CD4-positive, alpha-beta T cell treated with Interleukin-15 for 1 hour (primary cell): ENCODE data around the gene NIPA2.
"Not testable (repeated sequence)": the region's sequence is repeated elsewhere in the genome, so short reads cannot be mapped to it uniquely, and the experiment has no call there.

Experiments
- DNase-seq: peaks from one replicate; pipeline ENCODE4 v3.0.0-alpha.2; 2020

The NIPA2 gene

DNA sequence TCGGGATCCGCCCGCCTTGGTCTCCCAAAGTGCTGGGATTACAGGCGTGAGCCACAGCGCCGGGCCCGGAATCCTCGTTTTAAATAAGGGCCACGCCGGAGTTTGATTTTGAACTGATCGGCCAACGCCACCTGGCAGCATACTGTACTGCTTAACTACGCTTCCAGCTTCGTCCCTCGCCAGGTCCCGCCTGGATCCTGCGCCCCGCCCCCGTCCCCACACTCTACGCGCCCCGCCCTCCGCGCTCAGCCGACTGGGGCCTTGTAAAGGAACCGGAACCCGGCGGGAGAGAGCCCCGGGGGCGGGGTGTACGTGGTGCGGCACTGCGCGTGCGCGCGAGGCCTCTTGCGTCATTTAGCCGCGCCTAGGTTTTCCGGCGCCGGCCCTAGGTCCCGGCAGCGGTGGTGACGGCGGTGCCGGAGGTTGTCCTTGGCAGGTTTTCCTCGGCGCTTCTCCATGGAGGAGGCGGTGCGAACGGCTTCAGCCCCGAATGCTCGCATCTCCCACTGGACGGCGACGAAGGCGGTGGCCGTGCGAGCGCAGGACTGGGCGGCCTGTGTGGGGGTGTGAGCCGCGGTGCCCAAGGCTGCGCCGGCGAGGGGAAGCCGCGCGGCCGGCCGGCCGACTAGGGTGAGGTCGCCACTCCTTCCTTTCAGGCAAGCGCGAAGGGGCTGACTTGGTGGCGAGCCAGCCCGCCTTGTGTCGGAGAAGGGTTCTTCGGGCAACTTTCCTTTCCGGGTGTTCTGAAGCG lies at the start of gene NIPA2:
TSS of gene NIPA2 (plus strand) at position 375 of the 751 bp plus-strand sequence. CDS start 13,066 bp downstream, outside the sequence.
- DNase-seq = peak; percentile 97

DNA sequence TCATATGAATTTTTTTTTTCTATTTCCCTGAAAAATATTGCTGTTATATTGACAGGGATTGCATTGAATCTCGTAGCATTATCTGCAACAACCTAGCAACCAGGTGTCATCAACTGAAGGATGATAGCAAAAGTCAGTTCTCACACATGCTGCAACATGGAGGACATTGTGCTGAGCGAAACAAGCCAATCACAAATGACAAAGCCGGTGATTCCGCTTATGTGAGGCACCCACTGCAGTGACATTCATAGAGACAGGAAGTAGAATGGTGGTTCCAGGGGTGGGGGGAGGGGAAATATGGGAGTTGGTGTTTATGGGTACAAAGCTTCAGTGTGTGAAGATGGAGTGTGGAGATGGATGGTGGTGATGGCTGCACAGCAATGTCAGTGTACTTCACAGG lies 44.4 kb upstream of the NIPA2 start:
- no peak for DNase-seq

DNA sequence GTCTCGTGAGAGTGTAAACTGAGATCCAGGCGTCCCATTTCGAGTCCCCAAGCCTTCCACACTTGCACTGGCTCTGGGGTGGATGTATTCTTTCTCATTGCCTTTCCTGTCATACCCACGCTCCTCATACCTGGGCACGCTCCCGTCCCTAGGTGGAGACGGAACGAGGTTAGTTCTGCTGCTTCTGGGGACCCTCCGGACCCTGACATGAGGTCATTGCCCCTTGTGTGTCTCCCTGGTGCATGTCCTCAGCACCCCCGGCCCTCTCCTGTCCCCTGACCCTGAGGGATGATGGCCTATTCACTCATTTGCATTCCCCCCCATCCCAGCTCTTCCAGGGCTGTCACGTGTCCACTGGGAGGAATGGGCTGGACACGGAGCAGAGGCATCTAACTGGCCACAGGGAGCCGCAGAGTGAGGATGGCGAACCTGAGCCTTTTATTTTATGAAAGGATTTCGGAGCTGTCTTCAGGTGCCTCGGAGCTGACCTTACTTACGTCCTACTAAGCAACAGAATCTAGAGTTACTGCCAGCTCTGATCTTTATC lies 43.8 kb upstream of the NIPA2 start:
- no peak for DNase-seq

DNA sequence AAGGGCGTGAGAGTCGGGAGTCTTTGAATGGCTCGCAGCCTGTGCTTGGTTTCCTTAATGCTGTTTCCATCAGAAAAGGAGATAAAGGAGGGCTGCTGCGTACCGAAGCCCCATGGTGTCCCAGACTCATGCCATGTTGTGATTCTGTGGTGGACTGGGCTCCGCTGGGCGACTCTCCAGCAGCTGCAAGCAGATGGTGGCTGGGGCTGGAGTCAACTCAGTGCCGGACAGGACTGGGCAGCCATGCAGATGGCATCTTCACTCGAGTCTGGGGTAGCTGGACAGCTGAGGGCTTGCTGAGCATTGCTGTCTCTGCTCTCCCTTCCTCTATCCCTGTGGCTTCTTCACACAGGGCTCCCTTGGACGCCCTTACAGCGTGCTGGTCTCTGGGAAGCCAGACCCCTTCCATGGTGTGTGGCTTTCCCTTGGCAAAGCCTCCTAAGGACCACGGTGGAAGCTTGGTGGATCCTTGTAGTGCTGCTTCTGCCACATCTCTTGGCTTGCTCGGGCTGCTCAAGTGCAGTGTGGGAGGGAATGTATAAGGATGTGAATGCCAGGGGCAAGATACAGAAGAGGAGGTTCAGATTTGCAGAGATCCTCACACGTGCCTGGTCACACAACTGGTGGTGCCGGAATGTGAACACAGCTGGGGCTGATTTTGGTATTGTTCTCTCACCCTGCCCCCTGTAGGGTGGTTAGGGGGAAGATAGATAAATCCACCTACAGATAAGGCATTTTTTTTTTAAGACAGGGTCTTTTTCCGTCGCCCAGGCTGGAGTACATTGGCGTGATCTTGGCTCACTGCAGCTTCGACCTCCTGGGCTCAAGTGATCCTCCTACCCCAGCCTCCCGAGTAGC lies 43.0 kb upstream of the NIPA2 start:
- DNase-seq = no peak

DNA sequence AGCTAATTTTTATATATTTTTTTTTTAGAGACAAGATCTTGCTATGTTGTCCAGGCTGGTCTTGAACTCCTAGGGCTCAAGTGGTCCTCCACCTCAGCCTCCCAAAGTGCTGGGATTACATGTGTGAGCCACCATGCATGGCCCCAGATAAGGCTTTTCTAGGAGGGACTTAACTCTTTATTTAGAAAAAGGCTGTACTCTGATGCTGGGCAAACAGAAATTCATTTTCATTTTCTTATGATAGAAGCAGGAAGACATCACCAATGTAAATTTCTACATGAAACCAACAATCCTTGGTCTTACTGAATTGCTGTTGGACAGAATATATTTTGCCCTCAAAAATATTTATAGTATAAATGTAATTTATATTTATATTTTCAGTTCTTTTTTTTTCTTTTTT lies 42.4 kb upstream of the NIPA2 start:
- no peak for DNase-seq

DNA sequence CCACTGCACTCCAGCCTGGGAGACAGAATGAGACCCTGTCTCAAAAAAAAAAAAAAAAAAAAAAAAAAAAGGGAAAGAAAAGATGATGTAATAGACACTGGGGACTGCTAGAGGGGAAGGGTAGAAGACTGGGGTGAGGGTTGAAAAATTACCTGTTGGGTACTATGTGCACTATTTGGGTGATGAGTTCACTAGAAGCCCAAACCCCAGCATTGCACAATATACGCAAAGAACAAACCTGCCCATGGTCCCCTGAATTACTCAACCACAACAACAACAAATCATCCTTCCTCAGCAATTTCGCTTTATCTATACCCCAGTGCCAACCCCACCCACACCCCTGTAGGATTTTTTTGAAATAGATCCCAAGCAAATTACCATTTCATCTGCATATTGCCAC lies 38.6 kb upstream of the NIPA2 start:
- no peak for DNase-seq

DNA sequence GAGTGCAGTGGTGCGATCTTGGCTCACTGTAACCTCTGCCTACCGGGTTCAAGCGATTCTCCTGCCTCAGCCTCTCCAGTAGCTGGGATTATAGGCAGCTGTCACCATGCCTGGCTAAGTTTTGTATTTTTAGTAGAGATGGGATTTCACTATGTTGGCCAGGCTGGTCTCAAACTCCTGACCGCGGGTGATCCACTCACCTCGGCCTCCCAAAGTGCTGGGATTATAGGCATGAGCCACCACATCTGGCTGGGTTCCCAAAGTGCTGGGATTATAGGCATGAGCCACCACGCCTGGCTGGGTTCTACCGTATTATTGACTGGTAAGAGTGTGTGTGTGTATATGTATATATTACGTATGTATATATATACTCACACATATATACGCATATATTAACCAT lies 35.5 kb upstream of the NIPA2 start:
- not testable (repeated sequence) for DNase-seq

DNA sequence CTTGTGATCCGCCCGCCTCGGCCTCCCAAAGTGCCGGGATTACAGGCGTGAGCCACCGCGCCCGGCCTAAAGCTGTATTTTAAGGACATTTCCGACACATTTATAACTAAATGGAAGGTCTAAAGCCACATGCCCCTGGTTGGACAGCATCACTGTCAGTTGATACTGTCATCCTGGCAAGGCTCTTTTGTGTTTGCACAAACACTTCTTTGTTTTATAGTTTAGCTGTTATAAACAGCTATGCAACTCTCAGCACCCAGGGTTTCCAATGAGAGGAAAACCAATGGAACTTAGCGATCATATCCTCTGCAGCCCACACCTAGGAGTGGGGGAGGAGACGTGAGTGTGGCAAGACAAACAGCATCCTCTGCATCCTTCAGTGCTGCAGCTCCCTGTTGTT lies 32.3 kb upstream of the NIPA2 start:
- DNase-seq = no peak

DNA sequence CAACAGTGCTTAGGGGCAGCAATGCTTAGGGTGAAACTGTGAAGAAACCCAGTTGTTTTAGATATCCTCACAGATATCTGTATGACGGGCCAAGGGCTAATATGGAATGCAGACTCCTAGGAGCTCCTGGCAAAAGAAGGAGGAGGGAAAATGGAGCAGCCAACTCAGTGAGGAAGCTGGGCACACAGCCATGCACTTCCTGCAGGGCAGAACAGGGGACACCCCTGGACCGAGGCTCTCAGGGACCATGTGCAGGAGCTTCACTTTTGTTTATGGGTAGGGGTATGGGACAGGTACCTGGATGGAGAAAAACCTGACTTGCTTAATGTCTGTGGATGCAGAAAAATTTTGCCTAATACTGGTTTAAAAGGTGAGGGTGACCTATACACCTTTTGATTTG lies 31.8 kb upstream of the NIPA2 start:
- DNase-seq = no peak

DNA sequence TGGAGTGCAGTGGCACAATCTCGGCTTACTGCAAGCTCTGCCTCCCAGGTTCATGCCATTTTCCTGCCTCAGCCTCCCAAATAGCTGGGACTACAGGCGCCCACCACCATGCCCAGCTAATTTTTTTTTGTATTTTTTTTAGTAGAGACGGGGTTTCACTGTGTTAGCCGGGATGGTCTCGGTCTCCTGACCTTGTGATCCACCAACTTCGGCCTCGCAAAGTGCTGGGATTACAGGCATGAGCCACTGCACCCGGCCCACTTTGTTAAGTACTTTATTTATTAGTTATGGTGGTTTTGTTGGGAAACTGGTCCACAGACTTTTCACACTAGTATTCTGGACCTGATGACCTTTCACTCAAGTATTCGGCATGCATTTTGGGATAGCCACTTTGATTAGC lies 30.6 kb upstream of the NIPA2 start:
- DNase-seq = not testable (repeated sequence)

DNA sequence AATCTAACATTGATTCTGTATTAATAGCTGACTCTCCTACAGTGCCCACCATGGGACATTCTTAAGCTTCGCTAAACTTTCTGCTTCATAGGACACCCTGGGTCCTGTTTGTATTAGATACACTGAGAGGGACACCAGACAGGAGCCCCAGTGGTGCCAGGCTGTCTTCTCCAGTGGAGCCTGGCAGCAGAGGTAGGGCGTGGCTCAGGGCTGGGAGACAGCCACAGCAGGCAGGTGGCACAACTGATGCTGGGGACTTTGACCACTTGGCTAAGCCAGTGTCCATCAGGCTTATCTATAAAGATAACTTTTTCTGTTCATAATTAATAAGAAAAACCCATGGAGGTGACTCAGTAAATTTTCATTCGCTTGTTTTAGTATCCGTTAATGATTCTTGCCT lies 30.2 kb upstream of the NIPA2 start:
- DNase-seq = no peak

DNA sequence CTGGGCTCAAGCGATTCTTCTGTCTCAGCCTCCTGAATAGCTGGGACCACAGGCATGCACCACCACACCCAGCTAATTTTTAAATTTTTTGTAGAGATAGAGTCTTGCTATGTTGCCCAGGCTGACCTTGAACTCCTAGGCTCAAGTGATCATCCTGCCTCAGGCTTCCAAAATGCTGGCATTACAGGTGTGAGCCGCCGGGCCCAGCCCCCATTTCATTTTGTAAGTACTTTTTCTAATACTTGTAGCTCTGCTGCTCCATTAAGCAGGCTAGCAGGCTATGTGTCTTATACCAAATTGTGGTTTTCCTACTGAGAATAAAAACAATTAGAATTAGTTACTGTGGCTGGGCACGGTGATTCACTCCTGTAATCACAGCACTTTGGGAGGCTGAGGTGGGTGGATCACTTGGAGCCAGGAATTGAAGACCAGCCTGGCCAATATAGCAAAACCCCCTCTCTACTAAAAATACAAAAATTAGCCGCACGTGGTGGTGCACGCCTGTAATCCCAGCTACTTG lies 29.6 kb upstream of the NIPA2 start:
- DNase-seq = no peak

DNA sequence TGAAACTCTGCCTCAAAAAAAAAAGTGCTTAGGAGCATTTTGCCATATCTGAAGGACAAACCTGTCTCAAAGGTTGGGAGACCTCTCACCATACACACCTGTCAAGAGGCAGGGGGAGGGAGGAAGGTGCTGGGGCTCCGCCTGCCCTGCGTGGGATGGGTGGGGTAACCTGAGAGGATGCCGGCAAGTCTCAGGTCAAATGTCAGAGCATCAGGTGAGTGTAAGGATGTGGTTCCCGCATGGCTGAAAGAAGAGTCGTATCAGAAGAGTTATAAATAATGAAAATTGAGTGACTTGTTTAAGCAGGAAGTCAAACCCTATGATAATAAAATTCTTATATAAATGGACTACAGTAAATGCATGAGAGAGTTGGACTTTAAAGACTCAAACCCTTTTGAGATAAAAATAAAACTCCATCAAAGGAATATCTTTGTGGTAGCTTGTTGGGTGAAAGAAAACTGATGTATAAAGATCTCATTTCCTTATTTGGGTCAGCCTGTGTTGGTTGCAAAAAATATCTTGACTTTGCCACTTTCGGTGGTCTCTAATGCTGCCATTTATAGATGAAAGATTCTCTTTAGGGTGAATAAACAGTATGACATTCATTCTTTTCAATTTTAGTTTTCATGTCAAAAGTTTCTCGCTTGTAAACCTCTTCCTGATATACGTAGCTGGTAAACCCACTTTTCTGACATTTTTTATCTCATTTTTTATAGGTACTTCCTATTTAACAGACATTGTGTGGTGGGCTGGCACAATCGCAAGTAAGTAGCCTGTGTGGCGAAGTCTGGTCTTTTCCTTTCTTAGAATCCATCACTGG lies 28.2 kb upstream of the NIPA2 start:
- no peak for DNase-seq

DNA sequence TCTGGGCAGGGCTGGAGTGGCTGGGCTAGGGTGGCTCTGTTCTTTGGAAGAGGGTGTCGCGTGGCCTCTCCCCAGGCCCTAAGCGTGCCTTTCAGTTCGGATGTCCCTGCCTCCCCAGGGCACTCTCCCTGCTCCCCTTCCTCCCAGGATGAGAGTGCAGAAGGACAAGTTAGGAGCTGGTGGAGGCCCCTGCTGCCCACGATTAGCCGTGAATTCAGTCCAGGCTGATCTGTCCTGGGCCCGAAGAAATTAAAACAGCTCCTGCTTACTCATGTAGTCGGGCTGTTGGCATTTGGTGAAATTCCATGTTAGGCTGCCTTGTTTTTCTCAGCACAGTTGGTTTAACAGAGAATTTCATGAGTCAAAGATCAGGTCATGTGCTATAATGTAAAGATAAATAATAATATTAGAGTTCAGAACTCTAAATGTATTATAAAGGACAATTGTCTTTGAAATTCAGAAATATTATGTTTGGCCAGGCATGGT lies 27.6 kb upstream of the NIPA2 start:
- no peak for DNase-seq

DNA sequence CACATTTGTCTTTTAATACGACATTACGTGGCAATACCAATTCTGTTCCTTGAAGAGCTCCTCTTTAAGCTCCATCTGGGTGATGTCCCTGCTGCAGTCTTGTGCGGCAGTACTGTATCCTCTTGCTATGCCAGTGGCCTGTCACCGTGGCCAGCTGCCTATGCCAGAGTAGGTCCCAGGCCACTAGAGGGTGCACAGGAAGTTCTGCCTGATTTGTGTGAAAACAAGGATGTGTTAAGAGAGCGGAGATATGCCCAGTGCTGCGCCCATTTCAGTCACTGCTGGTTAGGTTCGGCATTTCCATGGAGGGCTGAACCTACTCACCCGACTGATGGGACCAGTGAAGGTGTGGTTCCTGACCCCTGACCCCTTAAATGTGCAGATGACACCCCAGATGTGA lies 26.8 kb upstream of the NIPA2 start:
- DNase-seq = peak; percentile 21

DNA sequence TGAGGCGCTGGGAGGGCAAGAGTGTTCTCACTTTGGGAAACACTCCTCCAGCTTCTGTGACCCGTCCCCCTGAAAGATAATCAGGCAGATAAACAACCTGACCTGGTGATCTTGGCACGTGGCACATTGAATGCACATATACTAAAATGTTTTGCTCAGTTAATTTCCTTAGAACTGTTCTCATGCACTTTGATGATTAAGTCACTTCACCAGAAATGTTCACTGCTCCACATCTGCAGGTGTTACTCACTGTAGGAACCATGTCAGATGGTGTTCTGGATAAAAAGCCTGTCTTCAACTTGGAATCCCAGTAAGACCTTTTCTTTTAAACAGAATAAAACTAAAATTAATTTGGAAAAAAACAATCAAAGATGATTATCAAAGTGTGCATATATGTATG lies 24.6 kb upstream of the NIPA2 start:
- DNase-seq = no peak

DNA sequence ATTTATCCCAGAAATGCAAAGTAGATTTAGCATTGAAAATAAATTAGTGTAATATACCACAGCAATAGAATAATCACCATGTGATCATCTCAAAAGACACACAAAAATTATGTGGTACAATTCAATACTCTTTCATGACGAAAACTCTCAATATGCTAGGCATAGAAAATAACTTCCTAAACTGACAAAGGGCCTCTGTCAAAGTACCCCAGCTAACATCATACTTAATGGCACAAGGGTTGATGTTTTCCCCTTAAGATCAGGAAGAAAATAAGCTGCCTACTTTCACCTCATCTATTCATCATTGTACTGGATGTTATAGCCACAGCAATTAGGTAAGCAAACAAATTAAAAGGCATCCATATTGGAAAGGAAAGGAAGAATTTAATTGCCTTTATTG lies 22.7 kb upstream of the NIPA2 start:
- DNase-seq = no peak

DNA sequence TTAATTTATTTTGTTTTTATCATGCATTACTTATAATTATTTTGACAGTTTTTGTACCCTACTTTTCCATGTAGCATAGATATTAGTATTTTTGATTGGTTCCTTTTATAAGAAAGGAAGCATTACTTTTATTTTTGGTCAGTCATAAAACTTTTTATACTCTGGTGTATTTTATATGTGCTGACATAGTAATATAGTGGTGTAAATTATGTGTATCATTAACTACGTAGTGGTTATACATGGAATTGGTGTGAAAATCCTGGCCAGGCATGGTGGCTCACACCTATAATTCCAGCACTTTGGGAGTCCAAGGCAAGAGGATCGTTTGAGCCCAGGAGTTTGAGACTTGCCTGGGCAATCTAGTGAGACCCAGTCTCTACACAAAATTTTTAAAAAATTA lies 18.8 kb upstream of the NIPA2 start:
- DNase-seq = no peak

DNA sequence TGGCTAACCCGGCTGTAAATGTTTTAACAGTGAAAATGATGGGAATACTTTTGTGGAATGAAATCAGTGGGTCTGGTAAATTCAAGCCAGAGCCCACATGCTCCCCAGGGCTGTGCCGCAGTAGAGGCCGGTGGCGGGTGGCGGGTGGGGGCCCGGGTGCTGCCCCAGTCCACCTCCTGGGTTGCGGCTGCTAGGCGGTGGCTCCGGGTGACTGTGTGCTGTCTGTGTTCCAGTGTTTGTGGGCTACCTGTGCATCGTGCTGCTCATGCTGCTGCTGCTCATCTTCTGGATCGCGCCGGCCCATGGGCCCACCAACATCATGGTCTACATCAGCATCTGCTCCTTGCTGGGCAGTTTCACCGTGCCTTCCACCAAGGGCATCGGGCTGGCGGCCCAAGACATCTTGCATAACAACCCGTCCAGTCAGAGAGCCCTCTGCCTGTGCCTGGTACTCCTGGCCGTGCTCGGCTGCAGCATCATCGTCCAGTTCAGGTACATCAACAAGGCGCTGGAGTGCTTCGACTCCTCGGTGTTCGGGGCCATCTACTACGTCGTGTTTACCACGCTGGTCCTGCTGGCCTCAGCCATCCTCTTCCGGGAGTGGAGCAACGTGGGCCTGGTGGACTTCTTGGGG lies 14.9 kb upstream of the NIPA2 start:
- DNase-seq = no peak

DNA sequence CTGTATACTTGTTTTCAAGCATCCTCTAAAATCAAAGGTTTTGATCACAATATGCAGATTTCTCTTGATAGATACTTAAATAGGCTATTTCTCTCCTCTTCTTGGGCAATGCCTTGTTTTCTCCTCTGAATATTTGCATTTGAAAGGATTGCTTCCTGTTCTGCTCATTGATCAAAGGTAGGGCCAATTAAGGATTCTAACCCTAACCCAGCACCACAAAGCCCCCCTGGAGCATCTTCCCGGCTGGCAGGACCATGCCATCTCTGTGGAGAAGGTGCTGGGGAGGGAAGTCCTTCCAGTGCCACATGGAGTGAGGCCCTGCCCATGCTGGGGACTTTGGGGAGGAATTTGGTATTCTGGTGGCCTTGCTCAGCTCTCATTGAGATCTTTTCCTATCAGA lies 11.3 kb upstream of the NIPA2 start:
- no peak for DNase-seq

DNA sequence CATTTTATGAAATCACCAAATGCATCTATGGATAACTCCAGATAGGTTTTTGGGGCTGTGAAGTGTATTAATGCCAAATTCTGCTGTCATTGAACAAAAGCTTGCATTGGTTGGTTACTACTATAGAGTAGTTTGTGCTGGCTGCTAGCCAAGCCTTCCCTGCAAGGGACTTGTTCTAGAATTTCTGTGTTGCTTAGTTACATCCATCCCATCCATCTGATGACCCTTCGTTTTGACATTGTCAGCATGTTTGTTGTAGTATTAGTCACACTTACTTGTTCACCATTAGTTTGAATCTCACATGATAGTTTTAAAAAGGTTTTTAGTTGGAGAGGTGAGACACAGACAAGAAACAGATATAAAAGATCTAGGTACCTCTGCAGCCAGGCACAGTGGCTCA lies 7.0 kb upstream of the NIPA2 start:
- DNase-seq = no peak

DNA sequence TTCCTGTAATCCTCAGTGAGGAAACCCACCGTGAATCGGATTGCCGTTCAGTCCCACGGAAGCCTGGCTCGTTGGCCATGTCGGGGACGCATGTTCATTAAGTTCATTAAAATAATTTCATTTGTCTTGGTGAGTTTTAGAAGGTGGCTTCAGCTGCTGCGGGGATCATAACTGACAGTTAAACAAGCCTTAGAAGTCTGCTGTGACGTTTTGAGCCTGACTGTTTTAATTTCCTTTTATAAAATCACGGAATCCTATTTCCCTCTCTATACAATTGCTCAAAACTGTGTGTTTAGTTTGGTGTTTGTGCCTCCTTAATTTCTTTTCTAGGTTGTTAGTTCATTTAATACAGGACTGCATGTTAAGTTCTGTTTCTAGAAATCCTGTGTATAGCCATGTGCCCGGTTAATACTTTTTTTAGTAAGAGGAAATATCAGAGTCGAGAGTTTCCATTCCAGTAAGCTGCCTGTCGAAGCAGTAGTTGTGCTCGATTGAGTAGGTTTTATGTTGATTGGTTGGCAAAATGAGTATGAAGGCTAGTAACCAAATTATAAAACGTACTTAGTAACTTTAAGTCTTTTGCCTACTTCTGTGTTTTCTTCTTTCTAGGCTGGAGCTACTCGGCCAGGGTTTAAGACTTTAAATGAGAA lies 705 bp downstream of the NIPA2 start:
- no peak for DNase-seq
